ENCODE measurements around the gene NAA16. TPM values are rescaled to one million over a fixed set of nuclear protein-coding genes. Genes with fewer than 3 reads are reported as not detected.

Gene NAA16
- total RNA-seq, 4 donors from 2014 or later, result 28.7 to 45.3 (median 37.6) TPM

DNA sequence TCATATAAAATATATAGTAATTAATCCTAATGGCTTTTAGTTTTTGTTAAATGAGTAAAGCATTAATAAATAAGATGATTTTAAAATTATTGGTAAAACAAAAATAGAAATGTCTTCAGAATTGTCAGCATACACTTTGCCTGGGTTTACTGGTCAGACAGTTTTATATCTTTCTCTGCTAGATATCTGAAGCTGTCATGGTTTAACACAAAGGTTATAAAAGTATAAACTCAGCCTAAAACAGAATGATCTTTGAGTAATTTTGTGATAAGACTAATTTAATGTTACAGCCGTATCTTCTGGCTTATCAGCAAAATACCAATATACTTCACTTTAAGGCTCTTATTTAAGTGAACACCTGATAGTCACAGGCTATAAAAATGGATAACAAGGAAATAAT is 17.8 kb upstream of the NAA16 start:
- DNase-seq (ENCODE audit: low spot score in 2 of 2), result no peak
- H3K27me3 ChIP-seq, result no peaks in the 10 kb centered on the region
- 89 to 94% methylated on average over 1 of the region's 1 CpG for WGBS, 2 donors
- H3K27ac ChIP-seq, result no peak overlapping the region
- peaks cover 0 to 15% (median 5%) of the 10 kb centered on the region in 4 donors for H3K9me3 ChIP-seq
- TF ChIP-seq CTCF (IDR thresholded peaks at IDR 0.05), result no peak
- no peak for TF ChIP-seq EP300 (IDR thresholded peaks at IDR 0.05)
- TF ChIP-seq POLR2A (IDR thresholded peaks at IDR 0.05), result no peak
- H3K4me3 ChIP-seq, result no peak overlapping the region
- H3K4me1 ChIP-seq, result no peaks in the 10 kb centered on the region
- H3K36me3 ChIP-seq, result no peaks in the 10 kb centered on the region

- WGBS, 2 donors, result 90 to 95% methylated on average over 1 of the region's 1 CpG
Observed at GRCh38 chr13:41294914-41295313, 16.2 kb upstream of the NAA16 start.

DNA sequence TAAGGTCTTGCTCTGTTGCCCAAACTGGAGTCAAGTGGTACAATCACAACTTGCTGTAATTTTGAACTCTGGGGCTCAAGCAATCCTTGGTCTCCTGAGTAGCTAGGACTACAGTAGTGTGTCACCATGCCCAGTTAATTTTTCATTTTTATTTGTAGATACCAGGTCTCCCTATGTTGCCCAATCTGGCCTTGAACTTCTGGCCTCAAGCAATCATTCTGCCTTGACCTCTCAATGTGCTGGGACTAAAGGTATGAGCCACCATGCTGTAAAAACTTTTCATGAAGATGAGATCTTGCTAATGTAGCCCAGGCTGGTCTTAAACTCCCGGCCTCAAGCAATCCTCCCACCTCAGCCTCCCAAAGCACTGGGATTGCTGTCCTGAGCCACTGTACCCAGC is 15.1 kb upstream of the NAA16 start:
- H3K27me3 ChIP-seq, result no peaks in the 10 kb centered on the region
- H3K4me3 ChIP-seq, result no peak overlapping the region
- WGBS, 2 donors, result 92 to 93% methylated on average over 1 of the region's 1 CpG
- H3K4me1 ChIP-seq, result no peaks in the 10 kb centered on the region
- TF ChIP-seq EP300 (IDR thresholded peaks at IDR 0.05) (no peak), CTCF (IDR thresholded peaks at IDR 0.05) (no peak), POLR2A (IDR thresholded peaks at IDR 0.05) (no peak)
- no peak for DNase-seq (ENCODE audit: low spot score in 2 of 2)
- peaks cover 0 to 15% (median 5%) of the 10 kb centered on the region in 4 donors for H3K9me3 ChIP-seq
- H3K27ac ChIP-seq, result no peak overlapping the region
- H3K36me3 ChIP-seq, result no peaks in the 10 kb centered on the region

More at GRCh38 chr13:41294914-41295313, 16.2 kb upstream of the NAA16 start:
- H3K27me3 ChIP-seq, result no peaks in the 10 kb centered on the region
- DNase-seq (ENCODE audit: low spot score in 2 of 2), result no peak
- no peaks in the 10 kb centered on the region for H3K4me1 ChIP-seq
- peaks cover 0 to 15% (median 5%) of the 10 kb centered on the region in 4 donors for H3K9me3 ChIP-seq
- TF ChIP-seq CTCF (IDR thresholded peaks at IDR 0.05) (no peak), POLR2A (IDR thresholded peaks at IDR 0.05) (no peak), EP300 (IDR thresholded peaks at IDR 0.05) (no peak)
- H3K36me3 ChIP-seq, result no peaks in the 10 kb centered on the region
- H3K4me3 ChIP-seq, result no peak overlapping the region
- H3K27ac ChIP-seq, result no peak overlapping the region

GRCh38 chr13:41296879-41297646 is 14.0 kb upstream of the NAA16 start:
- no peaks in the 10 kb centered on the region for H3K36me3 ChIP-seq
- H3K9me3 ChIP-seq, result peaks cover 0 to 15% (median 5%) of the 10 kb centered on the region in 4 donors
- no peak for TF ChIP-seq CTCF (IDR thresholded peaks at IDR 0.05)
- no peak for TF ChIP-seq POLR2A (IDR thresholded peaks at IDR 0.05)
- no peak for TF ChIP-seq EP300 (IDR thresholded peaks at IDR 0.05)
- H3K27ac ChIP-seq, result no peak overlapping the region
- DNase-seq (ENCODE audit: low spot score in 2 of 2), result no peak
- H3K4me1 ChIP-seq, result no peaks in the 10 kb centered on the region
- no peak overlapping the region for H3K4me3 ChIP-seq
- H3K27me3 ChIP-seq, result no peaks in the 10 kb centered on the region
- 68 to 71% methylated on average over 3 of the region's 3 CpGs for WGBS, 2 donors

GRCh38 chr13:41299316-41300094 is 11.6 kb upstream of the NAA16 start:
- H3K4me3 ChIP-seq, result no peak overlapping the region
- H3K36me3 ChIP-seq, result no peaks in the 10 kb centered on the region
- no peak overlapping the region for H3K27ac ChIP-seq
- 90 to 95% methylated on average over 4 of the region's 4 CpGs for WGBS, 2 donors
- H3K4me1 ChIP-seq, result no peaks in the 10 kb centered on the region
- H3K27me3 ChIP-seq, result no peaks in the 10 kb centered on the region
- H3K9me3 ChIP-seq, result no peaks in the 10 kb centered on the region
- no peak for DNase-seq (ENCODE audit: low spot score in 2 of 2)
- TF ChIP-seq CTCF (IDR thresholded peaks at IDR 0.05) (no peak), EP300 (IDR thresholded peaks at IDR 0.05) (no peak)
